Parathyroid adenoma (tissue), 2 donors: Measurements from ENCODE around the gene UNC13A.

Source experiments
- H2AFZ ChIP-seq: fragments of 300-600 bp; sonication (generic); one replicate; pipeline ENCODE4 v1.7.0; 2017; ENCODE audit warnings: antibody characterized with exemption, mild to moderate bottlenecking
- H3K27ac ChIP-seq: fragments of 300-600 bp; sonication (generic); one replicate; pipeline ENCODE4 v1.7.0; 2017
- H3K27me3 ChIP-seq: fragments of 300-600 bp; sonication (generic); one replicate; pipeline ENCODE4 v1.7.0; 2017; ENCODE audit warnings: low read length; ENCODE audit not compliant: control insufficient read depth, insufficient read depth
- H3K36me3 ChIP-seq: fragments of 300-600 bp; sonication (generic); one replicate; pipeline ENCODE4 v1.7.0; 2017; ENCODE audit warnings: low read length; ENCODE audit not compliant: control insufficient read depth, insufficient read depth
- H3K4me1 ChIP-seq: fragments of 300-600 bp; sonication (generic); one replicate; pipeline ENCODE4 v1.7.0; 2017; ENCODE audit warnings: control low read depth
- H3K4me2 ChIP-seq: fragments of 300-600 bp; sonication (generic); one replicate; pipeline ENCODE4 v1.7.0; 2017; ENCODE audit warnings: low read length
- H3K4me3 ChIP-seq: fragments of 300-600 bp; sonication (generic); one replicate; pipeline ENCODE4 v1.7.0; 2017; ENCODE audit warnings: low read depth, low read length
- H3K79me2 ChIP-seq: fragments of 300-600 bp; sonication (generic); one replicate; pipeline ENCODE4 v1.7.0; 2017; ENCODE audit warnings: control low read depth
- H3K9ac ChIP-seq: fragments of 300-600 bp; sonication (generic); one replicate; pipeline ENCODE4 v1.7.0; 2017; ENCODE audit warnings: mild to moderate bottlenecking
- H3K9me3 ChIP-seq: fragments of 300-600 bp; sonication (generic); one replicate; pipeline ENCODE4 v1.7.0; 2017; ENCODE audit warnings: low read length; ENCODE audit not compliant: control insufficient read depth
- CTCF ChIP-seq: fragments of 300-600 bp; sonication (generic); IDR thresholded peaks from one replicate; pipeline ENCODE4 v1.7.0; 2017; ENCODE audit warnings: antibody characterized with exemption, mild to moderate bottlenecking
- donor health status: primary hyperparathyroidism.

UNC13A gene

GRCh38 chr19:17580470-17581144, 107.5 kb downstream of the UNC13A start:
- Histone ChIP-seq H3K9me3 (no peaks in the 10 kb centered on the region), H2AFZ (no peak overlapping the region), H3K4me2 (no peak overlapping the region), H3K4me1 (no peaks in the 10 kb centered on the region), H3K9ac (no peak overlapping the region), H3K27ac (no peak overlapping the region), H3K27me3 (no peaks in the 10 kb centered on the region), H3K36me3 (no peaks in the 10 kb centered on the region), H3K4me3 (no peak overlapping the region), H3K79me2 (peaks cover 4% of the 10 kb centered on the region)
- no peak for TF ChIP-seq CTCF

GRCh38 chr19:17579661-17580244, 108.4 kb downstream of the UNC13A start:
- Histone ChIP-seq H3K4me3 (no peak overlapping the region), H2AFZ (no peak overlapping the region), H3K27ac (no peak overlapping the region), H3K79me2 (peaks cover 4% of the 10 kb centered on the region), H3K9ac (no peak overlapping the region), H3K4me2 (no peak overlapping the region), H3K4me1 (no peaks in the 10 kb centered on the region), H3K36me3 (no peaks in the 10 kb centered on the region), H3K9me3 (no peaks in the 10 kb centered on the region), H3K27me3 (no peaks in the 10 kb centered on the region)
- TF ChIP-seq CTCF, result no peak

- no peaks in the 10 kb centered on the region for H3K27me3 ChIP-seq
Observed at GRCh38 chr19:17577457-17578097, 110.6 kb downstream of the UNC13A start.

GRCh38 chr19:17576758-17577456, 111.2 kb downstream of the UNC13A start:
- Histone ChIP-seq H3K4me2 (no peak overlapping the region), H3K9ac (no peak overlapping the region), H3K4me3 (no peak overlapping the region), H3K79me2 (peaks cover 4% of the 10 kb centered on the region), H3K4me1 (no peaks in the 10 kb centered on the region), H3K27ac (no peak overlapping the region), H3K9me3 (no peaks in the 10 kb centered on the region), H3K27me3 (no peaks in the 10 kb centered on the region), H3K36me3 (no peaks in the 10 kb centered on the region), H2AFZ (no peak overlapping the region)
- no peak for TF ChIP-seq CTCF

More at GRCh38 chr19:17577457-17578097, 110.6 kb downstream of the UNC13A start:
- no peak for TF ChIP-seq CTCF
- Histone ChIP-seq H3K4me1 (no peaks in the 10 kb centered on the region), H3K9ac (no peak overlapping the region), H3K9me3 (no peaks in the 10 kb centered on the region), H3K27ac (no peak overlapping the region), H3K4me3 (no peak overlapping the region), H3K36me3 (no peaks in the 10 kb centered on the region), H2AFZ (no peak overlapping the region), H3K79me2 (peaks cover 4% of the 10 kb centered on the region), H3K4me2 (no peak overlapping the region)
